Hepatocyte (in vitro differentiated cells): ENCODE results near the gene C1orf94. TPM values are rescaled to one million over a fixed set of nuclear protein-coding genes. Genes with fewer than 3 reads are reported as not detected.

ENCODE experiments used
- DNase-seq: peaks from one replicate; pipeline ENCODE4 v3.0.0-alpha.2; 2016; ENCODE audit warnings: low spot score
- H2AFZ ChIP-seq: fragments of 200-600 bp; sonication (generic); 2 replicates; pipeline ENCODE4 v1.6.0; 2016; ENCODE audit warnings: antibody characterized with exemption, mild to moderate bottlenecking
- H3K27ac ChIP-seq: fragments of 200-600 bp; sonication (generic); 2 replicates; pipeline ENCODE4 v1.5.1; 2016; ENCODE audit warnings: mild to moderate bottlenecking
- H3K27me3 ChIP-seq: fragments of 200-600 bp; sonication (generic); 2 replicates; pipeline ENCODE4 v1.6.1; 2016
- H3K36me3 ChIP-seq: fragments of 200-600 bp; sonication (generic); replicated peaks from 2 replicates; pipeline ENCODE4 v1.5.1; 2016; ENCODE audit warnings: low read depth; ENCODE audit not compliant: insufficient read depth
- H3K4me1 ChIP-seq: fragments of 200-600 bp; sonication (generic); 2 replicates; pipeline ENCODE4 v1.5.1; 2016; ENCODE audit warnings: mild to moderate bottlenecking, moderate library complexity; ENCODE audit not compliant: insufficient read depth
- H3K4me2 ChIP-seq: fragments of 200-600 bp; sonication (generic); 2 replicates; pipeline ENCODE4 v1.6.0; 2016
- H3K4me3 ChIP-seq: fragments of 200-600 bp; sonication (generic); 2 replicates; pipeline ENCODE4 v1.5.1; 2016; ENCODE audit warnings: mild to moderate bottlenecking
- H3K79me2 ChIP-seq: fragments of 200-600 bp; sonication (generic); 2 replicates; pipeline ENCODE4 v1.6.0; 2017; ENCODE audit warnings: mild to moderate bottlenecking
- H3K9me2 ChIP-seq: fragments of 200-600 bp; sonication (generic); replicated peaks from 2 replicates; pipeline ENCODE4 v1.6.0; 2017; ENCODE audit warnings: mild to moderate bottlenecking; ENCODE audit not compliant: insufficient read depth
- H3K9me3 ChIP-seq: fragments of 200-600 bp; sonication (generic); 2 replicates; pipeline ENCODE4 v1.5.1; 2016; ENCODE audit warnings: low read depth, mild to moderate bottlenecking
- H4K20me1 ChIP-seq: fragments of 200-600 bp; sonication (generic); 2 replicates; pipeline ENCODE4 v1.6.0; 2016; ENCODE audit warnings: mild to moderate bottlenecking; ENCODE audit not compliant: insufficient read depth, poor library complexity, severe bottlenecking
- CTCF ChIP-seq: fragments of 200-600 bp; sonication (generic); IDR thresholded peaks from 2 replicates; pipeline ENCODE4 v1.5.1; 2016; ENCODE audit warnings: antibody characterized with exemption, mild to moderate bottlenecking; ENCODE audit not compliant: poor library complexity
- EZH2 ChIP-seq: fragments of 200-600 bp; sonication (generic); IDR thresholded peaks from 2 replicates; pipeline ENCODE4 v1.6.1; 2016; ENCODE audit warnings: antibody characterized with exemption, mild to moderate bottlenecking, borderline replicate concordance
- EZH2phosphoT487 ChIP-seq: fragments of 200-600 bp; sonication (generic); IDR thresholded peaks from one replicate; pipeline ENCODE4 v1.6.1; 2018; ENCODE audit warnings: antibody characterized with exemption, mild to moderate bottlenecking, low read depth, moderate library complexity; ENCODE audit not compliant: unreplicated experiment, severe bottlenecking
- WGBS: methylation state at CpG from one replicate; pipeline ENCODE4 v1.1.6; 2016; ENCODE audit warnings: low lambda C conversion rate; ENCODE audit errors: missing lambda C conversion rate; 5-methylcytosine and 5-hydroxymethylcytosine counted together
- polyA plus RNA-seq: library from polyadenylated mRNA; unstranded; fragments of >200 nt; fragmentation: Nextera tagmentation; extraction: Ambion mirVana; gene quantifications from 2 replicates; pipeline ENCODE4 v1.2.1, GENCODE V29; 2016
- total RNA-seq: library from RNA; depleted of rRNA; stranded (reverse); fragments of >200 nt; gene quantifications from 2 replicates; pipeline ENCODE4 v1.2.3, GENCODE V29; 2014

Gene C1orf94
- total and polyA plus RNA-seq, 2 experiments from 2014 or later, result not detected

- H3K4me1 ChIP-seq, result no peaks in the 10 kb centered on the region
- H3K4me2 ChIP-seq, result no peak overlapping the region
- no peaks in the 10 kb centered on the region for H3K36me3 ChIP-seq
- H3K27ac ChIP-seq, result no peak overlapping the region
- no peak overlapping the region for H2AFZ ChIP-seq
- TF ChIP-seq CTCF (no peak), EZH2 (no peak), EZH2phosphoT487 (no peak)
- H3K27me3 ChIP-seq, result peaks cover 8% of the 10 kb centered on the region
- no peaks in the 10 kb centered on the region for H3K9me2 ChIP-seq
- no peaks in the 10 kb centered on the region for H4K20me1 ChIP-seq
- WGBS, result 86% methylated on average over 2 of the region's 2 CpGs
- H3K9me3 ChIP-seq, result no peaks in the 10 kb centered on the region
- no peak for DNase-seq
- H3K4me3 ChIP-seq, result no peak overlapping the region
- no peaks in the 10 kb centered on the region for H3K79me2 ChIP-seq
Observed at GRCh38 chr1:34190692-34191091, 14.0 kb downstream of the C1orf94 start.

- H3K79me2 ChIP-seq, result no peaks in the 10 kb centered on the region
- no peak overlapping the region for H3K4me2 ChIP-seq
- no peak overlapping the region for H3K4me3 ChIP-seq
- H3K9me3 ChIP-seq, result no peaks in the 10 kb centered on the region
- TF ChIP-seq EZH2phosphoT487, result no peak
- no peak for TF ChIP-seq EZH2
- TF ChIP-seq CTCF, result no peak
- H3K27me3 ChIP-seq, result peaks cover 8% of the 10 kb centered on the region
- 43% methylated on average over 3 of the region's 3 CpGs for WGBS
- no peak overlapping the region for H3K27ac ChIP-seq
- no peak for DNase-seq
- H3K9me2 ChIP-seq, result no peaks in the 10 kb centered on the region
- no peaks in the 10 kb centered on the region for H3K36me3 ChIP-seq
- H3K4me1 ChIP-seq, result no peaks in the 10 kb centered on the region
- H4K20me1 ChIP-seq, result no peaks in the 10 kb centered on the region
- no peak overlapping the region for H2AFZ ChIP-seq
Observed at GRCh38 chr1:34192621-34193020, 15.9 kb downstream of the C1orf94 start.

- H3K4me1 ChIP-seq, result no peaks in the 10 kb centered on the region
- peaks cover 14% of the 10 kb centered on the region for H3K27me3 ChIP-seq
- H3K36me3 ChIP-seq, result no peaks in the 10 kb centered on the region
- no peak overlapping the region for H2AFZ ChIP-seq
- no peaks in the 10 kb centered on the region for H4K20me1 ChIP-seq
- peak overlapping the region; percentile 34 for H3K27ac ChIP-seq
- 90% methylated on average over 1 of the region's 1 CpG for WGBS
- no peak overlapping the region for H3K4me2 ChIP-seq
- no peaks in the 10 kb centered on the region for H3K9me3 ChIP-seq
- TF ChIP-seq CTCF (no peak), EZH2phosphoT487 (no peak), EZH2 (no peak)
- no peak overlapping the region for H3K4me3 ChIP-seq
- peak; percentile 47 for DNase-seq
- no peaks in the 10 kb centered on the region for H3K79me2 ChIP-seq
- H3K9me2 ChIP-seq, result no peaks in the 10 kb centered on the region
Observed at GRCh38 chr1:34199927-34200326, 23.2 kb downstream of the C1orf94 start.

GRCh38 chr1:34212673-34213072, 36.0 kb downstream of the C1orf94 start:
- 88% methylated on average over 4 of the region's 4 CpGs for WGBS
- Histone ChIP-seq H3K79me2 (no peaks in the 10 kb centered on the region), H4K20me1 (no peaks in the 10 kb centered on the region), H3K4me1 (no peaks in the 10 kb centered on the region), H3K4me3 (no peak overlapping the region), H3K27ac (no peak overlapping the region), H3K9me3 (no peaks in the 10 kb centered on the region), H3K36me3 (no peaks in the 10 kb centered on the region), H2AFZ (no peak overlapping the region), H3K27me3 (no peaks in the 10 kb centered on the region), H3K9me2 (no peaks in the 10 kb centered on the region), H3K4me2 (no peak overlapping the region)
- no peak for TF ChIP-seq EZH2phosphoT487
- no peak for DNase-seq
